Tibial nerve (tissue), 4 donors: ENCODE data around the gene TFG. TPM values are rescaled to one million over a fixed set of nuclear protein-coding genes. Genes with fewer than 3 reads are reported as not detected.

Source experiments
- DNase-seq, 2 donors: peaks; one replicate each; pipeline ENCODE4 v3.0.0-alpha.2; 2019; ENCODE audit warnings: low spot score in 2 of 2
- H3K27ac ChIP-seq, 4 donors: fragments of 200-600 bp; sonication (generic) in 3 of 4; one replicate each; pipeline ENCODE4 v1.5.1; 2017 to 2019; ENCODE audit warnings: mild to moderate bottlenecking in 1 of 4
- H3K27me3 ChIP-seq, 2 donors: fragments of 200-600 bp; sonication (generic) in 1 of 2; one replicate each; pipeline versions ENCODE4 v1.5.1 to v1.6.0; 2017 to 2019
- H3K36me3 ChIP-seq, 3 donors: fragments of 200-600 bp; sonication (generic); one replicate each; pipeline ENCODE4 v1.5.1; 2018 to 2019
- H3K4me1 ChIP-seq, 4 donors: fragments of 200-600 bp; sonication (generic) in 3 of 4; one replicate each; pipeline ENCODE4 v1.5.1; 2017 to 2019
- H3K4me3 ChIP-seq, 4 donors: fragments of 200-600 bp; sonication (generic) in 3 of 4; one replicate each; pipeline ENCODE4 v1.5.1; 2017 to 2019; ENCODE audit warnings: mild to moderate bottlenecking in 1 of 4, moderate library complexity in 1 of 4
- H3K9me3 ChIP-seq, 4 donors: fragments of 200-600 bp; sonication (generic) in 3 of 4; one replicate each; pipeline ENCODE4 v1.5.1; 2017 to 2019
- EP300 ChIP-seq, 2 donors: sonication (generic); formaldehyde crosslinking; IDR thresholded peaks; one replicate each; pipeline ENCODE4 v1.6.1; 2017; ENCODE audit warnings: antibody characterized with exemption in 2 of 2, mild to moderate bottlenecking in 1 of 2
- POLR2A ChIP-seq, 2 donors: fragments of 450-650 bp; IDR thresholded peaks; one replicate each; pipeline ENCODE4 v1.6.1; 2017; ENCODE audit warnings: antibody characterized with exemption in 2 of 2, mild to moderate bottlenecking in 2 of 2, moderate library complexity in 2 of 2
- WGBS, 2 donors: methylation state at CpG; one replicate each; pipeline ENCODE4 v1.1.5; 2018; 5-methylcytosine and 5-hydroxymethylcytosine counted together
- total RNA-seq, 4 donors: library from RNA; depleted of rRNA; stranded (reverse); fragments of >200 nt; gene quantifications; one replicate each; pipeline ENCODE4 v1.1.0, GENCODE V29; 2016
- TF ChIP-seq, protein P1 (sequence below), 5 experiments: fragments of 200-600 bp in 3 of 5; fragments of 450-650 bp in 2 of 5; sonication (generic) in 3 of 5; IDR thresholded peaks; one replicate each; pipeline ENCODE4 v1.5.1; 2016 to 2019; ENCODE audit warnings: antibody characterized with exemption in 5 of 5, mild to moderate bottlenecking in 3 of 5, moderate library complexity in 2 of 5

Gene TFG
- total RNA-seq, 4 donors from 2014 or later: 50.8 to 80.8 (median 62.8) TPM

DNA sequence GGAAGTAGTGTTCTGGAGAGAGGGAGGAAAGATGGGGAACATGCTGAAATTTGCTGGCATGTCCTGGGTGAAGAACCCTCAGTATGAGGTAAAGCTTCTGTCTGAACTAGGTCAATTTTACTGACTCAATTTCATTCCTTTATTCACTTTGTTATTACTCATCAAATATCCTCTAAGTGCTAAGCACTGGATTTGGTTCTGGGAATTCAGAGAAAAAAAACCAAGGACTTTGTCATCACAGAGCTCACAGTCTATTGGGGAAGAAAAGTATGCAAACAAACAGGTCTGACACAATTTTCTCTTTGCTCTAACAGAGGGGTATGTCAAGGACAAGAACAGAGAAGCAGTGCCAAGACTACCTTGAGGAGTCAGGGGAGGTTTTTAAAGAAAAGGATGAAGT is 68.0 kb downstream of the TFG start:
- Histone ChIP-seq H3K4me3 (no peak overlapping the region), H3K36me3 (peaks cover 0 to 56% (median 0%) of the 10 kb centered on the region in 3 donors), H3K9me3 (no peaks in the 10 kb centered on the region), H3K4me1 (peaks cover 0 to under 1% (median 0%) of the 10 kb centered on the region in 4 donors), H3K27ac (no peak overlapping the region), H3K27me3 (no peaks in the 10 kb centered on the region)
- TF ChIP-seq, protein P1, sequence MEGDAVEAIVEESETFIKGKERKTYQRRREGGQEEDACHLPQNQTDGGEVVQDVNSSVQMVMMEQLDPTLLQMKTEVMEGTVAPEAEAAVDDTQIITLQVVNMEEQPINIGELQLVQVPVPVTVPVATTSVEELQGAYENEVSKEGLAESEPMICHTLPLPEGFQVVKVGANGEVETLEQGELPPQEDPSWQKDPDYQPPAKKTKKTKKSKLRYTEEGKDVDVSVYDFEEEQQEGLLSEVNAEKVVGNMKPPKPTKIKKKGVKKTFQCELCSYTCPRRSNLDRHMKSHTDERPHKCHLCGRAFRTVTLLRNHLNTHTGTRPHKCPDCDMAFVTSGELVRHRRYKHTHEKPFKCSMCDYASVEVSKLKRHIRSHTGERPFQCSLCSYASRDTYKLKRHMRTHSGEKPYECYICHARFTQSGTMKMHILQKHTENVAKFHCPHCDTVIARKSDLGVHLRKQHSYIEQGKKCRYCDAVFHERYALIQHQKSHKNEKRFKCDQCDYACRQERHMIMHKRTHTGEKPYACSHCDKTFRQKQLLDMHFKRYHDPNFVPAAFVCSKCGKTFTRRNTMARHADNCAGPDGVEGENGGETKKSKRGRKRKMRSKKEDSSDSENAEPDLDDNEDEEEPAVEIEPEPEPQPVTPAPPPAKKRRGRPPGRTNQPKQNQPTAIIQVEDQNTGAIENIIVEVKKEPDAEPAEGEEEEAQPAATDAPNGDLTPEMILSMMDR (IDR thresholded peaks at IDR 0.05): no peak
- no peak for DNase-seq

GRCh38 chr3:100779480-100779879 is 70.2 kb downstream of the TFG start:
- DNase-seq: no peak
- peaks cover 0 to 40% (median 0%) of the 10 kb centered on the region in 3 donors for H3K36me3 ChIP-seq
- H3K4me3 ChIP-seq: no peak overlapping the region
- no peaks in the 10 kb centered on the region for H3K9me3 ChIP-seq
- no peaks in the 10 kb centered on the region for H3K27me3 ChIP-seq
- no peak overlapping the region for H3K27ac ChIP-seq
- H3K4me1 ChIP-seq: peaks cover 0 to 6% (median 0%) of the 10 kb centered on the region in 4 donors
- TF ChIP-seq, protein P1 (IDR thresholded peaks at IDR 0.05): no peak
- no peak for TF ChIP-seq EP300 (IDR thresholded peaks at IDR 0.05)
- no peak for TF ChIP-seq POLR2A (IDR thresholded peaks at IDR 0.05)

DNA sequence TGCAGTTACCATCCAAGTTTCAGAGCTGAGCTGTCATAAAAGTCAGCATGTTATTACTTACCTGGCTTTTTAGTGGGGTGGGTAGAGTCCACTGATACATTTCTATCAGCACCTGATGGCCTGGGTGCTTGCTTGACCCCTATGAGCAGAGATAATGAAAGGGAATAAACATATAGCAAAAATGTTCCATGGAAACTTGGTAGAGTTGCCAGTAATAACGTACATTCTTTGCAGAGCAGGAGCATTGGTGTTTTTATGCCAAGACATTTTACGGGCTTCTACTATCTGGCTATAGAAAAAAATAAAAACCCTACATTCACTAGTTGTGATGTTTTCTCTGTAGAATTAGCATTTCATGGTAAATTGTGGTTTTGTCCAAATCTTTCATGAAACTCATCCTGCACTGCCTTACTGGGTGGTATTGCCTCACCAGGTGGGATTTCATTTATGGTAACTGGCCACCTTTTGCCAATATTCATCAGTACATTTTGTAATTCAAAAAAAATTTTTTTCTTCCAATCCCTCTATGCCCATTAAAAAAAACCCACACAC is 70.9 kb downstream of the TFG start:
- Histone ChIP-seq H3K9me3 (peaks cover 0 to under 1% (median 0%) of the 10 kb centered on the region in 4 donors), H3K27me3 (no peaks in the 10 kb centered on the region), H3K4me1 (peaks cover 0 to 6% (median 0%) of the 10 kb centered on the region in 4 donors), H3K4me3 (no peak overlapping the region), H3K36me3 (peaks cover 0 to 44% (median 0%) of the 10 kb centered on the region in 3 donors), H3K27ac (no peak overlapping the region)
- 72 to 84% methylated on average over 2 of the region's 2 CpGs for WGBS, 2 donors
- TF ChIP-seq POLR2A (IDR thresholded peaks at IDR 0.05) (no peak), EP300 (IDR thresholded peaks at IDR 0.05) (no peak)
- TF ChIP-seq, protein P1 (IDR thresholded peaks at IDR 0.05): no peak
- no peak for DNase-seq

DNA sequence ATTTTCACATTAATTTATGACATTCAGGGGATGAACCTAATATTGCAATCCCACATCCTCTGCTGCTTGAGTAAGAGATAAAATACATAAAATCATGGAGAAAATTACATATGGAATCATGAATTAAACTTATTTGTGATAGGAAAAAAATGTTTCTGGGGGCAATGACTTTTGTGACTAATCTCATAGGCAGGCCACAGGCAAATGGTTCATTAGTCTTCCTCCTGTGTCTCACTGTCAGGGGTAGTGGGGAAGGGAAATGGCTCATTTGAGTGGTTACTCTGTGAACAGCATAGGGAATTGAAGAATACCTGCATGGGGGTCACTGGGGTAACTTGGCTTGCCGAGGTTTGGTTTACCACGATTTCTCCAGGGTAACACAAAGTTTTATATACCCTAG is 72.0 kb downstream of the TFG start:
- 88 to 95% methylated on average over 2 of the region's 2 CpGs for WGBS, 2 donors
- H3K4me1 ChIP-seq: peaks cover 0 to 6% (median 0%) of the 10 kb centered on the region in 4 donors
- H3K9me3 ChIP-seq: peaks cover 0 to 12% (median 0%) of the 10 kb centered on the region in 4 donors
- no peaks in the 10 kb centered on the region for H3K27me3 ChIP-seq
- H3K4me3 ChIP-seq: no peak overlapping the region
- no peak overlapping the region for H3K27ac ChIP-seq
- no peak for TF ChIP-seq EP300 (IDR thresholded peaks at IDR 0.05)
- TF ChIP-seq POLR2A (IDR thresholded peaks at IDR 0.05): no peak
- TF ChIP-seq, protein P1 (IDR thresholded peaks at IDR 0.05): no peak
- no peak for DNase-seq
- H3K36me3 ChIP-seq: peaks cover 0 to 44% (median 0%) of the 10 kb centered on the region in 3 donors

- Histone ChIP-seq H3K9me3 (peaks cover 0 to 16% (median 0%) of the 10 kb centered on the region in 4 donors), H3K36me3 (peaks cover 0 to 43% (median 0%) of the 10 kb centered on the region in 3 donors), H3K4me1 (peaks cover 0 to 6% (median 0%) of the 10 kb centered on the region in 4 donors), H3K4me3 (no peak overlapping the region), H3K27me3 (no peaks in the 10 kb centered on the region), H3K27ac (no peak overlapping the region)
- no peak for DNase-seq
- TF ChIP-seq EP300 (IDR thresholded peaks at IDR 0.05) (no peak), POLR2A (IDR thresholded peaks at IDR 0.05) (no peak)
- 28 to 74% methylated on average over 2 of the region's 2 CpGs for whole genome bisulfite sequencing, 2 donors
Measured at GRCh38 chr3:100782348-100782747, 73.1 kb downstream of the TFG start.
